ENCODE measurements around the gene FAM184A. TPM values are rescaled to one million over a fixed set of nuclear protein-coding genes. Genes with fewer than 3 reads are reported as not detected.

FAM184A gene
- total RNA-seq, 1 donor from 2014 or later, result 3.7 TPM

DNA sequence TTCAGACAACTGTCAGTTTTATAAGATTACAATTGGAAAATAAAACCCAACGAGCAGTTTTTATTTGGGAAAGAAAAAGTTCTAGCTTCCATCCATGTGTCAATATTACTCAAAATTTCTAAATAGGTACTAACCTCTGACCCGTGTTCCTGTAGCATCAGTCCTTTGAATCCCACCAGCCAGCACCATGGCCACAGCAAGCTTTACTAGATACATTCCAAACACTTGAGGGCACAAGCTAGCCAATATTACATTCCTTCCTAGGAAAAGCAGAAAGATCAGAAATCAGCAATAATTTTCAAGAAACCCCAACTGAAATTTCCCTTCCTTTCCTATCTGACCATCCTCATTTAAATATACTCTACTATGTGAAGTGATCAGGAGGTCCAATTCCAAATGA is 165.3 kb downstream of the FAM184A start:
- no peak for DNase-seq

DNA sequence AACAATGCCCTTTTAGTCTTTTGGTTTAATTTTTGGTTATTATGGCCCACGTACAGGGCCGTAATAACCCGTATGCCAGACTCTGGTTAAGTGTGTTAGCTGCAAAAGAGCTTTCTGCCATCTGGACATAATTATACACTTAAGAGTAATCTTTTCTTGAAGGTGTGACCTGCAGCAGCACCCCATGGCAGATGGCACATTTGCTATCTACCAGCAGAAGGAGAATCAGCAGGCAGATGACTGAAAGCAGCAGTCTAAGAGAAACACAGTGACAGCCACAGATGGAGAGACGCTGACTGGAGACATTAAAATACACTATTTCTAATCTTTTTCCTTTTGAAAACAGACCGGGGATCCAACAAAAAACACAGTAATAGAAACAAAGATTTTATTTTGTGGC is 165.8 kb downstream of the FAM184A start:
- no peak for DNase-seq

Small RNAs within 50 kb of the gene (small RNA-seq; reads per million reads assigned to genes)
- gene MIR548B (ENCODE audit: low replicate concordance) (0.07 reads per million), gene RF00019 (ENCODE audit: low replicate concordance) (not detected)

Other genes starting within 250 kb of the FAM184A start
- gene ASF1A, start 184.5 kb downstream of the FAM184A start, total RNA-seq, result 21.3 TPM
- gene MCM9, start 143.5 kb downstream of the FAM184A start, total RNA-seq, result 12.1 TPM

Data from skin of body (tissue), 3 donors.